ENCODE measurements around the gene CPED1. TPM values are rescaled to one million over a fixed set of nuclear protein-coding genes. Genes with fewer than 3 reads are reported as not detected.

CPED1 gene
- total RNA-seq, 1 experiment from 2014 or later, result 0.13 TPM

GRCh38 chr7:121139427-121139826 is 150.9 kb downstream of the CPED1 start:
- Histone ChIP-seq H3K23ac (ENCODE audit: insufficient read length, low read depth, low read length) (no peak overlapping the region), H3K4ac (ENCODE audit: low read depth, low read length) (no peak overlapping the region), H3K79me1 (ENCODE audit: insufficient read depth, low read depth, low read length, poor library complexity, severe bottlenecking) (no peaks in the 10 kb centered on the region), H4K20me1 (ENCODE audit: control insufficient read depth, insufficient read depth, insufficient read length) (no peaks in the 10 kb centered on the region), H3K4me1 (ENCODE audit: insufficient read depth, low read length) (no peaks in the 10 kb centered on the region), H2AK5ac (ENCODE audit: insufficient read length, low read length) (no peak overlapping the region), H2BK120ac (ENCODE audit: low read depth, low read length, poor library complexity, severe bottlenecking) (no peak overlapping the region), H3T11ph (ENCODE audit: low read length) (no peak overlapping the region), H2BK5ac (ENCODE audit: insufficient read length, low read length) (no peak overlapping the region), H3K4me2 (ENCODE audit: insufficient read depth, insufficient read length, low read length) (no peak overlapping the region), H3K79me2 (ENCODE audit: insufficient read depth, low read length) (no peaks in the 10 kb centered on the region), H3K27me3 (ENCODE audit: insufficient read depth, low read length) (no peaks in the 10 kb centered on the region), H3K18ac (ENCODE audit: insufficient read length, low read depth, low read length) (no peak overlapping the region), H4K91ac (ENCODE audit: insufficient read length, low read depth, low read length) (no peak overlapping the region), H4K5ac (ENCODE audit: insufficient read length, low read depth, low read length) (no peak overlapping the region), H2BK20ac (ENCODE audit: low read depth, low read length, poor library complexity, severe bottlenecking) (no peak overlapping the region), H3K14ac (ENCODE audit: insufficient read depth, low read length) (no peak overlapping the region), H3K56ac (ENCODE audit: insufficient read length, low read depth, low read length) (no peak overlapping the region), H2BK15ac (ENCODE audit: low read depth, low read length) (no peak overlapping the region), H2AFZ (ENCODE audit: low read length) (no peak overlapping the region), H2BK12ac (ENCODE audit: insufficient read length, low read depth, low read length) (no peak overlapping the region), H3K27ac (ENCODE audit: insufficient read length, low read depth, low read length) (no peak overlapping the region), H3K23me2 (ENCODE audit: insufficient read length, low read depth, low read length, poor library complexity, severe bottlenecking) (no peaks in the 10 kb centered on the region), H4K8ac (replicated peaks; ENCODE audit: insufficient read length, low read depth, low read length) (no peak overlapping the region), H3K9ac (ENCODE audit: extremely low read depth, insufficient read length, low read length) (no peak overlapping the region), H3K9me3 (ENCODE audit: control insufficient read depth, low read depth, low read length) (no peaks in the 10 kb centered on the region)
- no peak for DNase-seq
- Mint-ChIP-seq H3K36me3 (ENCODE audit: insufficient read depth in 1 of 3, low read depth in 3 of 3) (no peaks in the 10 kb centered on the region), H3K27ac (no peak overlapping the region), H3K4me1 (no peaks in the 10 kb centered on the region), H3K4me3 (no peak overlapping the region), H3K27me3 (ENCODE audit: low read depth) (no peaks in the 10 kb centered on the region), H3K9me3 (no peaks in the 10 kb centered on the region)
- TF ChIP-seq CTCF (conservative IDR thresholded peaks at IDR 0.05), result no peak
- no CpG with 5 or more reads among the region's 3 CpGs for WGBS (ENCODE audit: extremely low coverage, insufficient read length, low lambda C conversion rate)

Measured in H9 (cell line).